GM19238 (cell line): ENCODE measurements around the gene MUTYH.
A peak's percentile ranks its signal among the peaks of the same experiment; 100 is the strongest.
"Not testable (repeated sequence)": the region's sequence is repeated elsewhere in the genome, so short reads cannot be mapped to it uniquely, and the experiment has no call there.

Experiments used
- DNase-seq: peaks from one replicate; pipeline ENCODE4 v3.0.0; 2011; ENCODE audit warnings: low spot score; ENCODE audit not compliant: insufficient read length

MUTYH gene

DNA sequence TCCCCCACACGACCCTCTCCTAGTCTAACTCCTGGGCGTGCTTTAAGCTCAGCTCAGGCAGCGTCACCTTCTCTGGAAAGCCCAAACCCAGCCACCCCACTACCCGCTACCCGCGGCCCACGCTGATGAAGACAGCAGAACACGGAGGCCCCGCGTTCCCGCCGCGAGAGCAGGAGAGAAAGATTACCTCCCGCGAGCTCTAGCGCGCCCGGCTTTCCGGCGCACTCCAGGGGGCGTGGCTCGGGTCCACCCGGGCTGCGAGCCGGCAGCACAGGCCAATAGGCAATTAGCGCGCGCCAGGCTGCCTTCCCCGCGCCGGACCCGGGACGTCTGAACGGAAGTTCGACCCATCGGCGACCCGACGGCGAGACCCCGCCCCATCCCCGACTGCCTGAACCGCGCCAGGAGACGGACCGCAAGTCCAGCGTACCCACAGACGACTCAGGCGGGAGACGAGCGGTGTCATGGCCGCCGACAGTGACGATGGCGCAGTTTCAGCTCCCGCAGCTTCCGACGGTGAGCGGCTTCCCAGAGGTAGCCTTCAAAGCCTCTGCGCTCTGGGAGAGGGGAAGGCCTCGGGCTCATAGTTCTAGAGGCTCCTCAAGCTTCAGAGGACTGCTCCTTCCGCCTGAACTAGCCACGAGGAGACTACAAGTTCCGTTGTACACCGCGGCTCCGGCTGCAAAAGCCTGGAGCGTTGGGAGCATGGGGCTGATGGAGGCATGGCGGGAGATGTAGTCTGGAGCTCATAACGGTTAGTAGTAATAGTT is at the start of gene MUTYH, which contains the start of gene TOE1:
Gene MUTYH (minus strand): TSS at position 652 of the 770 bp plus-strand sequence. CDS start 5,935 bp downstream, outside the sequence.
Gene TOE1 (plus strand): TSS at position 382 of the 770 bp plus-strand sequence. CDS start 83 bp downstream, at position 465.
- peak; percentile 87 for DNase-seq

- no peak for DNase-seq
Observed at GRCh38 chr1:45386219-45386618, 46.0 kb upstream of the MUTYH start.

GRCh38 chr1:45385302-45385701 is 45.1 kb upstream of the MUTYH start:
- no peak for DNase-seq

DNA sequence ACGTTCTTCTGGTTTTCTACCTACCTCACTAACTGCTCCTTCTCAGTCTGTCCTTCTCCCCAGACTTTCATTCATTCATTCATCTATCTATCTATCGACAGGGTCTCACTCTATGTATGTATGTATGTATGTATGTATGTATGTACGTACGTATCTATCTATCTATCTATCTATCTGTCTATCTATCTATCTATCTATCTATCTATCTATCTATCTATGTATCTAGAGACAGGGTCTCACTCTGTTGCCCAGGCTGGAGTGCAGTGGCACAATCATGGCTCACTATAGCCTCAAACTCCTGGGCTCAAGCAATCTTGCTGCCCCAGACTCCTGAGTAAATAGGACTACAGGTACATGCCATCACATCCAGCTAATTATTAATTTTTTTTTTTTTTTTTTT is 44.0 kb upstream of the MUTYH start:
- DNase-seq: not testable (repeated sequence)

DNA sequence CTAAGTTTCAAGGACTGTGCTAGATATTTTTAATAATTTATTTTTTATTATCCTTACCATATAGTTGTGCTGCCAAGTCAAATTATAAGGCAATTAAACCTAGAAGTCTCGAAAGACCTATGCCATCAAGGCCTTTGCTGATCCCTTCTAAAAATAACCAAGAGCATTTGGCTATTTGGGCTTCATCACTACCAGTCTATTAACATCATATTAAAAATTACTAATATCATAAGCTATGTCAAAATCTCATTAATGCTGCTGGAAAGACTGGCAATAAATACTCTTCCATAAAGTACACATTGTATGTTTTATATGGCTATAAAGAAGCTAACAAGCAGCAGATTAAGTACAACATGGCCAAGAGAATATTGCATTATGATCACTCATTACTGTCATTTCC is 43.0 kb upstream of the MUTYH start:
- DNase-seq: no peak

DNA sequence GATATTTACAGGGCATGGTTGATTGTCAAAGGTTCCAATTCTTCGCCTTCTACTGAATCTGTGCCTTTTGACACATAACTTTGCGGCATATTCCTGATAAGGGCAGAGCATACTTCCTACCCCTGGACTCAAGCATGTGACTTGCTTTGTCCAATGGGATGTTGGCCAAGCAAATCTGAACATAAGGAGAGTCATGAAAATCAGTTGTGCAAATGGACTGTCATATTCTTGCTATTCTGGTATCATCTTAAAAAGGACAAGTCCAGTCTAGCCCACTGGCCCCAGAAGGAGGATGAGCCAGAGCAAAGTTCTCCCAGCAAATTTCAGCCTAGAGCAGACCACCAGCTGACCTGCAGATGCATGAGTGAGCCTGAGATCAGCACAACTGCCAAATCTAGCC is 41.0 kb upstream of the MUTYH start:
- DNase-seq: no peak

DNA sequence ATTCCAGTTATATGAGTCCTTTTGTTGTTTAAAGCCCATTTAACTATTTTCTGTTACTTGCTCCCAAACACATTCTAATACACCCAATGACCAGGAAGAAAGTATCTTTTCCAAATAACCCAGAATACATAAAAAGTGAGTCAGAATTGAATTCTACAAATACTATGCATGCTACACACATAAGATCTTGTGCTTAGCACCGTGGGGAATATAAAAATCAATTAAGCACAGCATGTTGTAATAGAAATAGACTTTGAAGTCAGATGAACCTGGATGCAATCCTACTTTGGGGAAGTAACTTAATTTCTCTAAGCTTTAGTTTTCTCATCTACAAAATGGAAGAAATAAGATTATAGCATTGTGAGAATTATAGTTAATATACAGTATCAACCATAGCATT is 40.5 kb upstream of the MUTYH start:
- no peak for DNase-seq

DNA sequence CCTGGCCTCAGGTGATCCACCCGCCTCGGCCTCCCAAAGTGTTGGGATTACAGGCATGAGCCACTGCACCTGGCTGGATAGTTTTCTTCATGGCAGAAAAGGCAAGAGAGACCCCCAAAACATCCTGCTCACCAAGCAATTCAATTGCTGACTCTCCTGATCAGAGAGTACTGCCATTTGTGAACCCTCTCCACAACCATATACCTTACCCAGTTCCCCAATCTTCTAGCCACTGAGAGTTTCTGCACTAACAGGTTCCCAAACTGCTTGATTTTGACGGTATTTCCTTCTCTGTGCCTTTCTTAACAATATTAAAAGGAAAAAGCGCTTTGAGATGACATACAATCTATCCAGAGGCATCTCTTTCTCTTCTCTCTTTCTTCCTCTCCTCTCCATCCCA is 39.9 kb upstream of the MUTYH start:
- DNase-seq: no peak

DNA sequence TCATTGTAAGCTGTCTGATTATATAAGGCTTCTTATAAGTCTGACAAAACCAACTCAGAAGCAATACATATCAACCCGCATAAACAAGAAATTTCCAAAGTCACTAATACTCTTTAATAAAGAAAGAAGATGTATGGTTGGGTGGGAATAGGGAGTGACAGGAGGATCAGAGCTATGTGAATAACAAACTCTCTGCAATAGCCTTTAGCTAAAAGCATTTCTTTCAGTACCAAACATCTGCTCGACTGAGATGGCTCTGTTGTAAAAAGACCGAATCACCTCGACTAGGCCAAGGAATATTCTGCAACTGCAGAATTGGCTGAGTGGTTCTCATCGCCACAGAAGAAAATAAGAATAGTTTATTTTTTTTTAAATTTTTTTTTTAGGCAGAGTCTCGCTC is 39.3 kb upstream of the MUTYH start:
- DNase-seq: no peak

DNA sequence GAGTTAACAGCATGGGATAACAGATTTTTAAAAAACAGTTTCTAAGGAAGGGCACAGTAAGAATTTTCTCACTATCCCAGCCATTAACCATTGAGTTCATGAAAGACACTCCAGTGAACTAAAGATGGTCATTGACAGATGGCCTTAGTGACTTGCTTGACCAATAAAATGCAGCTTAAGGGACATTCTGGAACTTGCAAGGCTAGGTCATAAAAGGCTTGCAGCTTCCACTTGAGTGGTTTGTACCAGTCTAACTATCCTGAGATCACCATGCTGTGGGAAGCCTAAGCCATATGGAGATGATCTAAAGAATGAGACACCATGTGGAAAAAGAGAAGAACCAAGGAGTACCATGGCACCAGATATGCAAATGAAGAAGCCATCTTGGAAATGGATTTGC is 37.9 kb upstream of the MUTYH start:
- no peak for DNase-seq

DNA sequence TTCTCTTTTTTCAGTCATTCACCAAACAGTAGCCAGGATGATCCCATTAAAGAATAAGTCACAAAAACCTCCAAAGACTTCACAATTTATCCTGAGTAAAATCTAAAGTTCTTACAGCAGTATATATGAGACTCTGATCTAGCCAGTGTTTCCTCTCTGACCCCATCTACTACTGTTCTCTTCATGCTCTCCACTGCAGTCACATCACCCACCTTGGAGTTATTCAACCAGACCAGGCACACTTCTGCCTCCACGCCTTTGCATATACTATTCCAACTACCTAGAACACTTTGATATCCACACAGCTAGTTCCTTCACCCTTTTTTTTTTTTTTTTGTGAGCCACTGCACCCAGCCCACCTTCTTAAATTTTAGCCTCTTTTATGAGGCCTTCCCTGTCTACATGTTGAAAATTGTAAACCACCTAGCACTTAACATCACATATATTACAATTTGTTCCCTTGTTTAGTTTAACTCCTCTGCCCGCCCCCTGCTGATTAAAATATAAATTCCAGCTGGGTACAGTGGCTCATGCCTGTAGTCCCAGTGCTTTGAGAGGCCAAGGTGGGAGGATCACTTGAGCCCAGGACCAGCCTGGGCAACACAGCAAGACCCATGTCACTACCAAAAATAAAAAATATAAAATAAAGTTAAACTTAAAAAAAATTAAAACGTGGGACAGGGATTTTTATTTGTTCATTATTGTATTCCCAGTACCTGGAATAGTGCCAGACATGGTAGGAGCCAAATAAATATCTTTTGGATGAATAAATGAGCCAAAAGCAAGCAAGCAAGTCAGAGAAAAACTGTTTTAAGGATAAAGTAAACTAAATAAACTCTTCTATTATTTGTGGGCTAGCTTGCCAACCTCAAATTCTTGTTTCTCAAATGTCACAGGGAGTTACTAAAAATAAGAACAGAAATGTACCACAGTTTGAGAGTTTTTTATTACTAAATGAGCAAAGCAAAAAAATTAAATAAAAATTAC is 35.2 kb upstream of the MUTYH start:
- no peak for DNase-seq

DNA sequence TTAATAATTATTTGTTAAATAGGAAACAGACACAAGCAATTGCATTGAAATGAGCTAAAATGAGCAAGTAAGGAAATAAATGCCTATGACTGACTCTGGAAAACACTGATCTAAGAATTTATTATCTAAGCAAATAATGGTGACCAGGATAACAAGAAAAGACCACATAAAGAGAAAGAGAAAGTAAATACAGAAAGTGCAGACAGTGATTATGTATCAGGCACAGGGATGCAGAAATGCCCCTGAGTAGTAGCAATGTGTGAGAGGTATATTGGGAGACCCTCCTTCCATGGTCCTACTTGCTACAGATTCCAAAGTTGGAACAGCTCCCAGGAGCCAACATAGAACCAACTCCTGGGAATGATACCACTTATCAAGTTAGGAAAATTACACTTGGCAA is 33.3 kb upstream of the MUTYH start:
- DNase-seq: no peak

- DNase-seq: no peak
Observed at GRCh38 chr1:45370575-45370974, 30.3 kb upstream of the MUTYH start.

DNA sequence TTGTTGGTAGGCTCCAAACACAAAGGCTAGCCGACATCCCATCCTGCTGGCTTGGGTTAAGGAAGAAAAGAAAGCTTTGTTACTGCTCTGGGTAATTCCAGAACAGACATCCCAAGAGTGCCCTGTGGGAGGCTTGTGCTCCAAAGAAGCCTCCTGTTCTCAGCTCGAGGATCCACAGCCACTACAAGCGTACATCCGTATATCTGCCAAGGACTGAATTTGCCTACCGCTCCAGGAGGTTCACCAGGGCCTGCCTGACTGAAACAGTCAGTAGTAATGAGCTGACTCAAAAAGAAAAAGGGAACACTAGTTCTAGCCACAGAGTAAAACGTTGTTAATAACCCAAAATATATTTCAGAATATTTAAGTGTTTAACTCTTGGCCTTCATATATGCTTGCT is 24.8 kb upstream of the MUTYH start:
- DNase-seq: no peak

GRCh38 chr1:45364294-45364693 is 24.1 kb upstream of the MUTYH start:
- DNase-seq: no peak

- DNase-seq: not testable (repeated sequence)
Observed at GRCh38 chr1:45360981-45361380, 20.7 kb upstream of the MUTYH start.

DNA sequence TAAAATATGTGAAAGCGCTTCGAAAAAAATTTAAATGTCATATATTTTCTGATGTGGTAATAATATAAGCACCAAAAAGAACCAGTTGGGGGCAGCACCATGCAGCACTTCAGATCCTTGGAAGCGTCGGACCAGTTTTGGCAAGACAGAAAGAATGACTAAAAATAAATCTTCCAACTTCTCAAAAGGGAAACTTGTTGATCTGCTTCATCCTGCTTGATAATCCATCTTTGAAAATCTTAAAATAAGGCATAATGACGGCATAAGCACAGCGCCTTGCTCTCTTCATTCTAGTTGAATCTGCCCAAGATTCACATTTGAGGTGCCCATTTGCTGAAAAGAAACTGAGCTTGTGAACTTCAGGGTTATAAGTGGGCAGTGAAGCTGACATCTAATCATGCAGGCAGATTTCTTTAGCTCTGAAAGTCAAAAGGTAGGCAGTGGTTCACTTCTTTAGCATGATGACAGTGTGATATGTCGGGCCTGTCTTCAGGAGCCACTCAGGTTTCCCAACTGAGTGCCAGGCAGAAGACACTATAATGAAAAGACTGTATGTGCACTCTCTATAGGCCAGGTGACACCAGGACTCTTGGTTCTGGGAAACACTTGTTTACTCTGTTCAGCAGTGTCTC is 19.8 kb upstream of the MUTYH start:
- DNase-seq: no peak

GRCh38 chr1:45356186-45356585 is 15.9 kb upstream of the MUTYH start:
- DNase-seq: no peak

DNA sequence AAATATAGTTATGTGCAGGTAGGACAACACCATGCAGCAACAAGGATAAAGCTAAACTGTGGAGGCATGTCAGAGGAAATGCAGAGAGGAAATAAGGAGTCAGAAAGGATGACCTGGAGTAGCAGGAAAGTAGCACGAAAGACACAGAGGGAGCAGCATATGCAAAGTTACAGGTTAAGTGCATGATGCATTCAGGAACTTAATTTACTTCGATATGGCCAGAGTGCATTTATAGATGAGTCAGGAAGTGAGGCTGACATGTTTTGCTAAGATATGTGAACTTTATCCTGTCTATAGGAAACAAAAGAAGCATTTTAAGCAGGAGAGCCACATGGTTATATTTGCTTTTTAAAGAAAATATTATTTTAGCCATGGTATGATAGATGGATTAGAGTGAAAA is 15.4 kb upstream of the MUTYH start:
- DNase-seq: no peak

DNA sequence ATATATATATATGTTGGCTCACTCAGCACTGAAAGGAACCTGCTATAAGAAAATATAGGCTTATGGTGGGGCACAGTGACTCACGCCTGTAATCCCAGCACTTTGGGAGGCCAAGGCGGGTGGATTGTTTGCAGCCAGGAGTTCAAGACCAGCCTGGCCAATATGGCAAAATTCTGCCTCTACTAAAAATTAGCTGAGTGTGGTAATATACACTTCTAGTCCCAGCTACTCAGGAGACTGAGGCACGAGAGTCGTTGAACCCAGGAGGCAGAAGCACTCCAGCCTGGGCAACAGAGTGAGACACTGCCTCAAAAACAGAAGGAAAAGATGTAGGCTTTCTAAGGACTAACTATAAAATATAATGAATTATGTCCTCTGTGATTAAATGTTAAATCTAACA is 14.6 kb upstream of the MUTYH start:
- no peak for DNase-seq

DNA sequence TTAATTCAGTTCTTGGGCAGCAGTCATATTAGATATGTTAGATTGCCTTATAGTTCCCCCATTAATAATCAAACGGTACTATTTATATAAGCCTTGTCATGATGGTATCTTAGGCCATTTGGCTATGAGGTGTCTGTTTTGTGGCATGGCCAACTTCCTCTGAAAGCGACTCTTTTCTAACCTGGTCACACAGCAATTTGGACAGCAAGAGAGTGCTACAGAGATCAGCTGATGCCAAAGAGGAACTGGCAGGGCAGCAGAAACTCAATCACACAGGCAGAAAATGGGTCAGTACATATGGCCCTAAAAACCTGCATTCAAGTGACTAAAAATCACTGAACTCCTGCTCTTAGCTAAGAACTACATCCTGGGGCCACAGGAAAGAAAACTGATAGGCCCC is 13.4 kb upstream of the MUTYH start:
- no peak for DNase-seq

DNA sequence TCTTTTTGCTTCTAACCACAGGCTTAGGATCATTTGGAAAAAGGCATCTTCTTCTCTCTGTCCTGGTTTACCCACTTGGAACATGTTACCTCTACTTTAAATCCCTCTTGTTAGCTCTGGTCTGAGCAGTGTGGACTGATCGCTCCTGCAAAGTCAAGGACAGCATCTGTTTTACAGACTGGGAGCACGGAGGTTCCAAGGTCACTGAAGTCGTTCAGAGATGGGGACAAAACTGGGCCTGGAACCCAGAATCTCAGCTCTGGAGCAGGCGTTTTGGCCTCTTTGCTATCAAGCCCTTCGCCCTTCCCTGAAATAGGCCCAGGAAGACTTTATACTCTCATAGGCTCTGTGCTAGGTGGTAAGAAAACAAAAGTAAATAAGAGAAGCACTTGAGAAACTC is 11.3 kb upstream of the MUTYH start:
- DNase-seq: no peak
